PFSK-1 (cell line): ENCODE data around the gene RIPOR2. TPM values are rescaled to one million over a fixed set of nuclear protein-coding genes. Genes with fewer than 3 reads are reported as not detected.

Source experiments
- FOXP2 ChIP-seq: optimal IDR thresholded peaks from 2 replicates; pipeline ENCODE3; 2011; ENCODE audit warnings: borderline replicate concordance, control low read depth, inconsistent platforms; ENCODE audit not compliant: insufficient read depth; ENCODE audit errors: extremely low read length, extremely low read depth
- POLR2AphosphoS5 ChIP-seq: IDR thresholded peaks from 2 replicates; pipeline ENCODE4 v1.6.1; 2012; ENCODE audit warnings: low read depth, mild to moderate bottlenecking, control low read depth, low read length, moderate library complexity
- SIN3A ChIP-seq: IDR thresholded peaks from 2 replicates; pipeline ENCODE4 v1.6.1; 2012; ENCODE audit warnings: mild to moderate bottlenecking, low read length, moderate library complexity, borderline replicate concordance; ENCODE audit not compliant: insufficient read depth
- TAF1 ChIP-seq: IDR thresholded peaks from 2 replicates; pipeline ENCODE4 v1.6.1; 2012; ENCODE audit warnings: low read length, control low read depth, borderline replicate concordance; ENCODE audit not compliant: insufficient read depth
- polyA plus RNA-seq: library from polyadenylated mRNA; unstranded; fragments of >200 nt; gene quantifications from one replicate; pipeline ENCODE4 v1.2.1, GENCODE V29; 2012; ENCODE audit warnings: low read depth, missing spikeins; ENCODE audit not compliant: insufficient read length
- TF ChIP-seq, protein P1 (sequence below), 2 experiments: IDR thresholded peaks; 2 replicates each; pipeline versions ENCODE4 v1.6.1 to v1.8.0; 2011 to 2012; ENCODE audit warnings: low read depth in 2 of 2, low read length in 2 of 2, control low read depth in 1 of 2, inconsistent platforms in 1 of 2, mild to moderate bottlenecking in 1 of 2, moderate library complexity in 1 of 2; ENCODE audit not compliant: insufficient read depth in 1 of 2

RIPOR2 gene, protein sequence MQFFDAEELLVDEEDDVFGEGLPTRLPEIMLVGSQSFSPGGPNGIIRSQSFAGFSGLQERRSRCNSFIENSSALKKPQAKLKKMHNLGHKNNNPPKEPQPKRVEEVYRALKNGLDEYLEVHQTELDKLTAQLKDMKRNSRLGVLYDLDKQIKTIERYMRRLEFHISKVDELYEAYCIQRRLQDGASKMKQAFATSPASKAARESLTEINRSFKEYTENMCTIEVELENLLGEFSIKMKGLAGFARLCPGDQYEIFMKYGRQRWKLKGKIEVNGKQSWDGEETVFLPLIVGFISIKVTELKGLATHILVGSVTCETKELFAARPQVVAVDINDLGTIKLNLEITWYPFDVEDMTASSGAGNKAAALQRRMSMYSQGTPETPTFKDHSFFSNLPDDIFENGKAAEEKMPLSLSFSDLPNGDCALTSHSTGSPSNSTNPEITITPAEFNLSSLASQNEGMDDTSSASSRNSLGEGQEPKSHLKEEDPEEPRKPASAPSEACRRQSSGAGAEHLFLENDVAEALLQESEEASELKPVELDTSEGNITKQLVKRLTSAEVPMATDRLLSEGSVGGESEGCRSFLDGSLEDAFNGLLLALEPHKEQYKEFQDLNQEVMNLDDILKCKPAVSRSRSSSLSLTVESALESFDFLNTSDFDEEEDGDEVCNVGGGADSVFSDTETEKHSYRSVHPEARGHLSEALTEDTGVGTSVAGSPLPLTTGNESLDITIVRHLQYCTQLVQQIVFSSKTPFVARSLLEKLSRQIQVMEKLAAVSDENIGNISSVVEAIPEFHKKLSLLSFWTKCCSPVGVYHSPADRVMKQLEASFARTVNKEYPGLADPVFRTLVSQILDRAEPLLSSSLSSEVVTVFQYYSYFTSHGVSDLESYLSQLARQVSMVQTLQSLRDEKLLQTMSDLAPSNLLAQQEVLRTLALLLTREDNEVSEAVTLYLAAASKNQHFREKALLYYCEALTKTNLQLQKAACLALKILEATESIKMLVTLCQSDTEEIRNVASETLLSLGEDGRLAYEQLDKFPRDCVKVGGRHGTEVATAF
- not detected for polyA plus RNA-seq

- TF ChIP-seq FOXP2, result no peak
- TF ChIP-seq, protein P1, sequence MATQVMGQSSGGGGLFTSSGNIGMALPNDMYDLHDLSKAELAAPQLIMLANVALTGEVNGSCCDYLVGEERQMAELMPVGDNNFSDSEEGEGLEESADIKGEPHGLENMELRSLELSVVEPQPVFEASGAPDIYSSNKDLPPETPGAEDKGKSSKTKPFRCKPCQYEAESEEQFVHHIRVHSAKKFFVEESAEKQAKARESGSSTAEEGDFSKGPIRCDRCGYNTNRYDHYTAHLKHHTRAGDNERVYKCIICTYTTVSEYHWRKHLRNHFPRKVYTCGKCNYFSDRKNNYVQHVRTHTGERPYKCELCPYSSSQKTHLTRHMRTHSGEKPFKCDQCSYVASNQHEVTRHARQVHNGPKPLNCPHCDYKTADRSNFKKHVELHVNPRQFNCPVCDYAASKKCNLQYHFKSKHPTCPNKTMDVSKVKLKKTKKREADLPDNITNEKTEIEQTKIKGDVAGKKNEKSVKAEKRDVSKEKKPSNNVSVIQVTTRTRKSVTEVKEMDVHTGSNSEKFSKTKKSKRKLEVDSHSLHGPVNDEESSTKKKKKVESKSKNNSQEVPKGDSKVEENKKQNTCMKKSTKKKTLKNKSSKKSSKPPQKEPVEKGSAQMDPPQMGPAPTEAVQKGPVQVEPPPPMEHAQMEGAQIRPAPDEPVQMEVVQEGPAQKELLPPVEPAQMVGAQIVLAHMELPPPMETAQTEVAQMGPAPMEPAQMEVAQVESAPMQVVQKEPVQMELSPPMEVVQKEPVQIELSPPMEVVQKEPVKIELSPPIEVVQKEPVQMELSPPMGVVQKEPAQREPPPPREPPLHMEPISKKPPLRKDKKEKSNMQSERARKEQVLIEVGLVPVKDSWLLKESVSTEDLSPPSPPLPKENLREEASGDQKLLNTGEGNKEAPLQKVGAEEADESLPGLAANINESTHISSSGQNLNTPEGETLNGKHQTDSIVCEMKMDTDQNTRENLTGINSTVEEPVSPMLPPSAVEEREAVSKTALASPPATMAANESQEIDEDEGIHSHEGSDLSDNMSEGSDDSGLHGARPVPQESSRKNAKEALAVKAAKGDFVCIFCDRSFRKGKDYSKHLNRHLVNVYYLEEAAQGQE (IDR thresholded peaks at IDR 0.05; ENCODE audit: insufficient read depth in 1 of 2, low read depth in 2 of 2, low read length in 2 of 2), result no peak
- TF ChIP-seq POLR2AphosphoS5, result no peak
- TF ChIP-seq SIN3A, result no peak
- TF ChIP-seq TAF1, result no peak
These were observed at the start of gene RIPOR2 for GRCh38 chr6:24935366-24936152. TSS of gene RIPOR2 (minus strand) at chr6:24935960. CDS start at chr6:24935898, 62 bp downstream.

DNA sequence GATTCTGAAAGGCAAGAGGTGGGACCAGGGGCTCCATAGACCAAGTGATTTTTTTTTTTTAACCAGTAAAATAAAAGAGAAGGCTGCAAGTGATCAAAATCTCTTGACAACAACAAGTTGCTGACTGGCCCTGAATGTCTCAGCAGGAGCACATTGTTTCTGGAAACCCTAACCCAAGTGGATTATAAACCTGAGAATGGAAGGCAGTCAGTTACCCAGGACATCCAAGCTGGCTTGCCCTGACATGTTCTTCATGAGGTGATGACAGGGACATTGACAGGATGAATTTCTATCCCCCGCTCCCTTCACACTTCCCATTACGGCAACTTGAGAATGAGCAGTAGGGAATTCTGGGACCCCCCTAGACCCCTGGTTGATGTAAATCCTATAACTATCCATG, 49.6 kb upstream of the RIPOR2 start:
- TF ChIP-seq TAF1, result no peak
- TF ChIP-seq POLR2AphosphoS5, result no peak
- no peak for TF ChIP-seq FOXP2
- TF ChIP-seq SIN3A, result no peak
- TF ChIP-seq, protein P1 (IDR thresholded peaks at IDR 0.05; ENCODE audit: insufficient read depth in 1 of 2, low read depth in 2 of 2, low read length in 2 of 2), result no peak

DNA sequence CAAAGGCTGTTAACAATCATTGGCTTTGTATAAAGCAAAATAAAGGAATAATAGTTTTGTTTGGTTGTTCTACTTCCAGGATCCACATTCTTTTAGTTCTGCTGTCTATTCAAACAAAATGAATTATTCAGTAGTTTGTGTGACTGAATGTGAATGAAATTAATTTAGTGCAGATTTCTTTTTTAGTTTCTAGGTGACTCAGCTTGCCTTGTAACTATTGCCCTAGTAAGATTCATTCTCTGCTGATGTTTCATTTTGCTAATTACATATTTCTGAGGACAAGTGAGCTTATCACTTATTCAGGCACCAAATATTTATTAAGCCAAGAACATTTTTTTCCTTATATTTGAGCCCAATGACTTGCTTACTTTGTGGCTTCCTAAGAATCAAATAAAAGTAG, 46.5 kb upstream of the RIPOR2 start:
- TF ChIP-seq SIN3A, result no peak
- TF ChIP-seq TAF1, result no peak
- TF ChIP-seq POLR2AphosphoS5, result no peak
- no peak for TF ChIP-seq FOXP2
- TF ChIP-seq, protein P1 (IDR thresholded peaks at IDR 0.05; ENCODE audit: insufficient read depth in 1 of 2, low read depth in 2 of 2, low read length in 2 of 2), result no peak

- TF ChIP-seq, protein P1 (IDR thresholded peaks at IDR 0.05; ENCODE audit: insufficient read depth in 1 of 2, low read depth in 2 of 2, low read length in 2 of 2), result no peak
- no peak for TF ChIP-seq TAF1
- TF ChIP-seq SIN3A, result no peak
- TF ChIP-seq POLR2AphosphoS5, result no peak
- TF ChIP-seq FOXP2, result no peak
These were observed 45.6 kb upstream of the RIPOR2 start for GRCh38 chr6:24981386-24981760.
